ENCODE results near the gene TRAM1L1.

Gene TRAM1L1

GRCh38 chr4:117084866-117085701 lies at the start of gene TRAM1L1:
Gene TRAM1L1 (minus strand): TSS chr4:117085576. CDS start chr4:117085393, 183 bp downstream.
- DNase-seq = peak; percentile 47

GRCh38 chr4:117134386-117134785 lies 49.0 kb upstream of the TRAM1L1 start:
- no peak for DNase-seq

GRCh38 chr4:117096886-117097285 lies 11.5 kb upstream of the TRAM1L1 start:
- DNase-seq = no peak

GRCh38 chr4:117096462-117096861 lies 11.1 kb upstream of the TRAM1L1 start:
- DNase-seq = no peak

- no peak for DNase-seq
These were observed 8.2 kb upstream of the TRAM1L1 start for GRCh38 chr4:117093571-117093970.

- DNase-seq = no peak
These were observed 7.6 kb downstream of the TRAM1L1 start for GRCh38 chr4:117077760-117078159.

- no peak for DNase-seq
These were observed 17.3 kb downstream of the TRAM1L1 start for GRCh38 chr4:117068120-117068519.

- no peak for DNase-seq
These were observed 21.2 kb downstream of the TRAM1L1 start for GRCh38 chr4:117063961-117064696.

GRCh38 chr4:117042962-117043361 lies 42.4 kb downstream of the TRAM1L1 start:
- DNase-seq = no peak
